Activated T-cell treated with anti-CD3 and anti-CD28 coated beads, Interleukin-2, amount 50 U/mL, for 48 hours (primary cell): ENCODE data around the gene ZNF226.
"Not testable (repeated sequence)": the region's sequence is repeated elsewhere in the genome, so short reads cannot be mapped to it uniquely, and the experiment has no call there.

Experiments
- DNase-seq, 2 experiments: peaks; one replicate each; pipeline ENCODE4 v3.0.0-alpha.2; 2020

ZNF226 gene

DNA sequence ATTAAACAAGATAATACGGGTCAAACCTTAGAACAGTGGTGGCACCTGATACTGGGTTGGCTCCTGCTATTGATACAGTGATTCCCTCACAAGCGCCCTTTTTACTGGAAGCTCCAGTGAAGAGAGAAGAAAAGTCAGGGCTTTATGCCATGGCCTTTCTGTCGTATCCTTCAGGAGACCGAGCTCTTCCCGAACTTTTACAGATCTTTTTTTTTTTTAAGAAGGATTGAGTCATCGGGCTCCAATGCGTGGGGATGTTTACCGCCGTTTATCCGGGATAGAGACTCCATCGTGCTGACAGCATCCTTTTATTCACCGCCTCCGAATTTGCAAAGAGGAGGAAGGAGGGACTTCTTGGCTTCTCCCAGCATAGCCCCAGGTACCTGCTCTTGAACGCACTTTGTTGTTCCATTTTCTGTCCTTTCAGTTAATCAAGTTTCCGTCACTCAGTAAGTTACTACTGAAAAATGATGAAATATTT, 48.0 kb downstream of the ZNF226 start:
- peak in 1 of 2 experiments; percentile 24 for DNase-seq

DNA sequence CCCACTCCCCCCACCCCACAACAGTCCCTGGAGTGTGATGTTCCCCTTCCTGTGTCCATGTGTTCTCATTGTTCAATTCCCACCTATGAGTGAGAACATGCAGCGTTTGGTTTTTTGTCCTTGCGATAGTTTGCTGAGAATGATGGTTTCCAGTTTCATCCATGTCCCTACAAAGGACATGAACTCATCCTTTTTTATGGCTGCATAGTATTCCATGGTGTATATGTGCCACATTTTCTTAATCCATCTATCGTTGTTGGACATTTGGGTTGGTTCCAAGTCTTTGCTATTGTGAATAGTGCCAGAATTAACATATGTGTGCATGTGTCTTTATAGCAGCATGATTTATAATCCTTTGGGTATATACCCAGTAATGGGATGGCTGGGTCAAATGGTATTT, 55.0 kb downstream of the ZNF226 start:
- not testable (repeated sequence) for DNase-seq

DNA sequence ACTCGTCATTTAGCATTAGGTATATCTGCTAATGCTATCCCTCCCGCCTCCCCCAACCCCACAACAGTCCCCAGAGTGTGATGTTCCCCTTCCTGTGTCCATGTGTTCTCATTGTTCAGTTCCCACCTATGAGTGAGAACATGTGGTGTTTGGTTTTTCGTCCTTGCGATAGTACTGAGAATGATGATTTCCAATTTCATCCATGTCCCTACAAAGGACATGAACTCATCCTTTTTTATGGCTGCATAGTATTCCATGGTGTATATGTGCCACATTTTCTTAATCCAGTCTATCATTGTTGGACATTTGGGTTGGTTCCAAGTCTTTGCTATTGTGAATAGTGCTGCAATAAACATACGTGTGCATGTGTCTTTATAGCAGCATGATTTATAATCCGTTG, 55.9 kb downstream of the ZNF226 start:
- DNase-seq: not testable (repeated sequence)

GRCh38 chr19:44221291-44221690, 56.4 kb downstream of the ZNF226 start:
- not testable (repeated sequence) for DNase-seq
